HTR-8/SVneo (cell line): ENCODE results near the gene ANKFN1.

Experiments
- DNase-seq: peaks from one replicate; pipeline ENCODE4 v3.0.0; 2011; ENCODE audit warnings: low spot score, mixed read lengths; ENCODE audit not compliant: insufficient read length
- FAIRE-seq: peaks from 2 replicates; lab custom pipeline; 2011; peaks lifted over from hg19 to GRCh38; lab: Jason Lieb, UNC

Gene ANKFN1

GRCh38 chr17:56175299-56175955 lies 22.2 kb downstream of the ANKFN1 start:
- DNase-seq (no peak), FAIRE-seq (peak; percentile 26)

- FAIRE-seq (peak; percentile 55), DNase-seq (peak; percentile 43)
These were observed 22.8 kb downstream of the ANKFN1 start for GRCh38 chr17:56176091-56176490.

GRCh38 chr17:56177361-56177760 lies 24.1 kb downstream of the ANKFN1 start:
- no peak for FAIRE-seq
- DNase-seq = no peak

GRCh38 chr17:56178203-56178602 lies 24.9 kb downstream of the ANKFN1 start:
- FAIRE-seq = no peak
- DNase-seq = no peak

- no peak for DNase-seq
- no peak for FAIRE-seq
These were observed 28.8 kb downstream of the ANKFN1 start for GRCh38 chr17:56182081-56182480.

GRCh38 chr17:56184650-56185049 lies 31.4 kb downstream of the ANKFN1 start:
- DNase-seq (no peak), FAIRE-seq (peak; percentile 54)

- DNase-seq = no peak
These were observed 32.4 kb downstream of the ANKFN1 start for GRCh38 chr17:56185491-56186221.

GRCh38 chr17:56186222-56186786 lies 33.0 kb downstream of the ANKFN1 start:
- FAIRE-seq (peak; percentile 93), DNase-seq (peak; percentile 57)

More at GRCh38 chr17:56185491-56186221, 32.4 kb downstream of the ANKFN1 start:
- FAIRE-seq = no peak

- DNase-seq (peak; percentile 9), FAIRE-seq (peak; percentile 55)
These were observed 50.2 kb downstream of the ANKFN1 start for GRCh38 chr17:56203430-56203829.

- no peak for DNase-seq
- peak; percentile 51 for FAIRE-seq
These were observed 53.1 kb downstream of the ANKFN1 start for GRCh38 chr17:56206351-56206750.

GRCh38 chr17:56213031-56213430 lies 59.8 kb downstream of the ANKFN1 start:
- DNase-seq (no peak), FAIRE-seq (no peak)

GRCh38 chr17:56217921-56218320 lies 64.6 kb downstream of the ANKFN1 start:
- no peak for DNase-seq

GRCh38 chr17:56222255-56222654 lies 69.0 kb downstream of the ANKFN1 start:
- FAIRE-seq (peak; percentile 75), DNase-seq (no peak)

More at GRCh38 chr17:56217921-56218320, 64.6 kb downstream of the ANKFN1 start:
- no peak for FAIRE-seq

- DNase-seq = no peak
- FAIRE-seq = no peak
These were observed 77.4 kb downstream of the ANKFN1 start for GRCh38 chr17:56230660-56231059.

- DNase-seq (no peak), FAIRE-seq (no peak)
These were observed 78.0 kb downstream of the ANKFN1 start for GRCh38 chr17:56231252-56231651.

GRCh38 chr17:56231693-56232092 lies 78.4 kb downstream of the ANKFN1 start:
- FAIRE-seq (peak; percentile 58), DNase-seq (no peak)

GRCh38 chr17:56244268-56244890 lies 91.1 kb downstream of the ANKFN1 start:
- FAIRE-seq = no peak

GRCh38 chr17:56247816-56248215 lies 94.5 kb downstream of the ANKFN1 start:
- DNase-seq = no peak
- FAIRE-seq = peak; percentile 76

More at GRCh38 chr17:56244268-56244890, 91.1 kb downstream of the ANKFN1 start:
- DNase-seq = no peak

- DNase-seq (no peak), FAIRE-seq (no peak)
These were observed 103.8 kb downstream of the ANKFN1 start for GRCh38 chr17:56257075-56257474.

GRCh38 chr17:56260376-56261002 lies 107.2 kb downstream of the ANKFN1 start:
- FAIRE-seq = no peak

More at GRCh38 chr17:56260376-56261002, 107.2 kb downstream of the ANKFN1 start:
- no peak for DNase-seq
